T follicular helper cell (primary cell): ENCODE measurements around the gene CAPN1.
"Not testable (repeated sequence)": the region's sequence is repeated elsewhere in the genome, so short reads cannot be mapped to it uniquely, and the experiment has no call there.

Source experiments
- DNase-seq: peaks from one replicate; pipeline ENCODE4 v3.0.0-alpha.2; 2020; ENCODE audit warnings: low read depth

The CAPN1 gene

GRCh38 chr11:65218446-65218845 lies 36.7 kb downstream of the CAPN1 start:
- no peak for DNase-seq

GRCh38 chr11:65219930-65220213 lies 38.1 kb downstream of the CAPN1 start:
- no peak for DNase-seq

- no peak for DNase-seq
Measured at GRCh38 chr11:65221026-65221425, 39.3 kb downstream of the CAPN1 start.

GRCh38 chr11:65223011-65223410 lies 41.3 kb downstream of the CAPN1 start:
- no peak for DNase-seq

- DNase-seq, result no peak
Measured at GRCh38 chr11:65224930-65225278, 43.2 kb downstream of the CAPN1 start.

GRCh38 chr11:65225279-65226102 lies 43.8 kb downstream of the CAPN1 start:
- DNase-seq, result peak; percentile 52

GRCh38 chr11:65226103-65226442 lies 44.3 kb downstream of the CAPN1 start:
- no peak for DNase-seq

- DNase-seq, result no peak
Measured at GRCh38 chr11:65227879-65228278, 46.2 kb downstream of the CAPN1 start.

GRCh38 chr11:65236194-65237059 lies 54.7 kb downstream of the CAPN1 start:
- DNase-seq, result no peak

- not testable (repeated sequence) for DNase-seq
Measured at GRCh38 chr11:65238302-65238701, 56.6 kb downstream of the CAPN1 start.

- DNase-seq, result no peak
Measured at GRCh38 chr11:65241134-65241533, 59.4 kb downstream of the CAPN1 start.

GRCh38 chr11:65241692-65242091 lies 60.0 kb downstream of the CAPN1 start:
- no peak for DNase-seq

GRCh38 chr11:65242389-65242788 lies 60.7 kb downstream of the CAPN1 start:
- DNase-seq, result no peak

- DNase-seq, result no peak
Measured at GRCh38 chr11:65243797-65244196, 62.1 kb downstream of the CAPN1 start.

GRCh38 chr11:65245046-65245445 lies 63.3 kb downstream of the CAPN1 start:
- not testable (repeated sequence) for DNase-seq

GRCh38 chr11:65246506-65246905 lies 64.8 kb downstream of the CAPN1 start:
- no peak for DNase-seq

- DNase-seq, result not testable (repeated sequence)
Measured at GRCh38 chr11:65248184-65248710, 66.5 kb downstream of the CAPN1 start.

GRCh38 chr11:65251476-65251875 lies 69.7 kb downstream of the CAPN1 start:
- DNase-seq, result no peak

GRCh38 chr11:65254724-65255123 lies 73.0 kb downstream of the CAPN1 start:
- no peak for DNase-seq

- DNase-seq, result no peak
Measured at GRCh38 chr11:65258988-65259387, 77.3 kb downstream of the CAPN1 start.

GRCh38 chr11:65260302-65260701 lies 78.6 kb downstream of the CAPN1 start:
- DNase-seq, result no peak

- no peak for DNase-seq
Measured at GRCh38 chr11:65260756-65261590, 79.2 kb downstream of the CAPN1 start.
